ENCODE measurements around the gene DBNL.

Gene DBNL

DNA sequence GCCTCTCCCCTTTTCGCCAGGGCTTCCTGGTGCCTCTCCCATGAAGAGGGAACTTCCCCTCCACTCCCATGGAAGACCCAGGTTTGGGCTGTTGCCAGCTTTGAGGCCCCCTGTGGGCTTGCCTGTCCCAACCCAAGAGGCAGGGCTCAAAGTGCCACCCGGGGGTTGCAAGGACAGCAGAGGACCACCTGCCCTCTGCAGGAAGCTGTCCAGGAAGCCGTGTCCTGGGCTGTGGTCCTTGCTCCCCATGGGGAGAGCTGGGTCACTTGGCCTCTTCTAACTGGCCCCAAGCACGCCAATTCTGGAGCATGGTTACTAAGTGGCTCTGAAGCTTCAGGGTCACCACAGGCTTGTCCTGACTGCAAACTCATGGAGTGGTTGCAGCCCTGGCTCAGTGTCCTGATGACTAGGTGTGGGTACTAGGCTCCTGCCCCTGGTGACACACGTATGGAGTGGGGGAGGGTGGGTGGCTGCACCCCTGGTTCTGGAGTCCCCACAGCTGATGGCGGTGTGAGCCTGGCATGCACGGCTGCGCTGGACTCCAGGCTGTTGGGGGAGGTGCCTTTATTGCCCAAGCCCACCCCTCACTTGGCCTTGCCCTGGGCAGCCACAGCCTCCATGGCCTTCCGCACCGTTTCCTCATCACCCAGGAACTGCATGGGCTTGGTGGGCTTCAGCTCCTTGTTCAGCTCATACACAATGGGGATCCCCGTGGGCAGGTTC, 17.8 kb downstream of the DBNL start:
- Histone ChIP-seq H3K4me3 (ENCODE audit: low read depth, low read length) (no peak overlapping the region), H3K27me3 (no peaks in the 10 kb centered on the region), H3K4me1 (peaks cover 5% of the 10 kb centered on the region), H3K9me3 (no peaks in the 10 kb centered on the region), H3K36me3 (peaks cover 32% of the 10 kb centered on the region)
- TF ChIP-seq, protein P1, sequence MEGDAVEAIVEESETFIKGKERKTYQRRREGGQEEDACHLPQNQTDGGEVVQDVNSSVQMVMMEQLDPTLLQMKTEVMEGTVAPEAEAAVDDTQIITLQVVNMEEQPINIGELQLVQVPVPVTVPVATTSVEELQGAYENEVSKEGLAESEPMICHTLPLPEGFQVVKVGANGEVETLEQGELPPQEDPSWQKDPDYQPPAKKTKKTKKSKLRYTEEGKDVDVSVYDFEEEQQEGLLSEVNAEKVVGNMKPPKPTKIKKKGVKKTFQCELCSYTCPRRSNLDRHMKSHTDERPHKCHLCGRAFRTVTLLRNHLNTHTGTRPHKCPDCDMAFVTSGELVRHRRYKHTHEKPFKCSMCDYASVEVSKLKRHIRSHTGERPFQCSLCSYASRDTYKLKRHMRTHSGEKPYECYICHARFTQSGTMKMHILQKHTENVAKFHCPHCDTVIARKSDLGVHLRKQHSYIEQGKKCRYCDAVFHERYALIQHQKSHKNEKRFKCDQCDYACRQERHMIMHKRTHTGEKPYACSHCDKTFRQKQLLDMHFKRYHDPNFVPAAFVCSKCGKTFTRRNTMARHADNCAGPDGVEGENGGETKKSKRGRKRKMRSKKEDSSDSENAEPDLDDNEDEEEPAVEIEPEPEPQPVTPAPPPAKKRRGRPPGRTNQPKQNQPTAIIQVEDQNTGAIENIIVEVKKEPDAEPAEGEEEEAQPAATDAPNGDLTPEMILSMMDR (IDR thresholded peaks at IDR 0.05; ENCODE audit: low read depth, low read length): no peak
- DNase-seq: peak; percentile 6

DNA sequence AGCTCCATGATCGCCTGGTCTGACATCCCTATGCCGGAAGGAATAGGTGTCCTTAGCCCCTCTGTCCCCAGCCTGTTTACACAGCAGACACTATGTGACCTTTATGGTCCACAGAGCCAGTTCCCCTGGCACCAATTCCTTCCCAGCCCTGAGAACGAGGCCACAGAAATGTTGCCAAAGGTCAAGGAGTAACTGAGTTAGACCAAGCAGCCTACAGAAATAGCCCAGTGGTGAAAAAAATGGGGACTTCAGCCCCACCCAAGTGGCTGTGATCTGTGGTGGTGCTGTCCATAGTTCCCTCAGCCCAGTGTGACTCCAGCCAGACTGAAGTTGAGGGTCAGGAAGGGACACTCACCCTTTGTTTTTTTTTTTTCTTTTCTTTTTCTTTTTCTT, 18.4 kb downstream of the DBNL start:
- Histone ChIP-seq H3K27me3 (no peaks in the 10 kb centered on the region), H3K9me3 (no peaks in the 10 kb centered on the region), H3K36me3 (peaks cover 27% of the 10 kb centered on the region), H3K4me1 (peaks cover 11% of the 10 kb centered on the region), H3K4me3 (ENCODE audit: low read depth, low read length) (no peak overlapping the region)
- TF ChIP-seq, protein P1 (IDR thresholded peaks at IDR 0.05; ENCODE audit: low read depth, low read length): no peak
- DNase-seq: peak; percentile 1

DNA sequence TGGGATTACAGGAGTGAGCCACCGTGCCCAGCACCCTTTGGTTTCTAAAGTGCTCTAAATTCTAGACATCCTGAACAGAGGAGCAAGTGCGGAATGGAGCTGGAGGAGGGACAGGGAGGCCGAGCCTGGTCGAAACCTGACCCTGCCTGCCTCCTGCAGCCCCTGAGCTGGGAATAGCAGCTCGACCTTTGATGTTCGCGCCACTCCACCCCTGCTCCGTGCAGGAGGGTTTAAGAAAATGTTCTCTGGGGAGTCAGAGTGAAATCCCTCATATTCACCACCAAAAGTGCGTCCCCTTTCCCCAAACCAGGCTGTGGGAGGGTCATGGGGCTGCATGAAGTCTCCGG, 19.0 kb downstream of the DBNL start:
- Histone ChIP-seq H3K36me3 (peaks cover 21% of the 10 kb centered on the region), H3K27me3 (no peaks in the 10 kb centered on the region), H3K9me3 (no peaks in the 10 kb centered on the region), H3K4me3 (ENCODE audit: low read depth, low read length) (no peak overlapping the region), H3K4me1 (peaks cover 14% of the 10 kb centered on the region)
- TF ChIP-seq, protein P1 (IDR thresholded peaks at IDR 0.05; ENCODE audit: low read depth, low read length): no peak
- DNase-seq: peak; percentile 5

DNA sequence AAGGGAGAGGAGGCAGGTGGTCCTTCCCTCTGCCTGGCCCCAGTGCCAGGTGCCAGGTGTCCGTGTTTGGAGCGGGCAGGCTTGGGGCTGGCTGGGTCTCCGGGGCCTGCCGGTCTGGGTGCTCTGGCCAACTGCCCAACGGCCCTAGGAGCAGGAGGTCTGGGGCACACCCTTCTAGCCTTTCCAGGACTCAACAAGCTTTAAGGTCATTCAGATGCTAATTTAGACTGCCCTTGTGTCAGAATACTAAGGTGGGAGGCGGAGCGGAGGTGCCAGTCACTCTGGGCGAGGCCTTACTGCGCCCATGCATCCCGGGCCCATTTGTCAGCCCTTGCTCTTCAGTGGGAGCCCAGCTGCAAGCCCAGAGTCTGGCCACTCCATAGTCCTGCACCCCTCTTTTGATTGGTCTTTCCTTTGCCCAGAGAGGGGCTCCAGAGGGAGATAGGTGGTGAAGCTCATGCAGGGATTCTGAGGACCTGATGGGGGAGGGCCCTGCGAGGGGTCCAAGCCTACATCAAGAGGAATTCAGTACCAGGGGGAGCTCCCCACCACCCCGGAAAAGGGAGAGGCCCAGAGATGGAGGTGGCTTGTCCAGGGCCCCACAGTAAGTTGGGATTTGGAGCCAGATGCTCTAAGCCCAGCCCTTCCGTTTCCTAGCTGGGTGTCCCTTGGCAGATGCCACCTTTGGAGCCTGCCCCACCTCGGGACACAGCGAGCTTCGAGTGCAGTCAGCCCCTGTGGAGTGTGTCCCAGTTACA, 19.6 kb downstream of the DBNL start:
- peak; percentile 9 for DNase-seq
- TF ChIP-seq, protein P1 (IDR thresholded peaks at IDR 0.05; ENCODE audit: low read depth, low read length): no peak
- Histone ChIP-seq H3K4me1 (peaks cover 14% of the 10 kb centered on the region), H3K4me3 (ENCODE audit: low read depth, low read length) (peak overlapping the region; percentile 66), H3K9me3 (no peaks in the 10 kb centered on the region), H3K36me3 (peaks cover 15% of the 10 kb centered on the region), H3K27me3 (no peaks in the 10 kb centered on the region)

DNA sequence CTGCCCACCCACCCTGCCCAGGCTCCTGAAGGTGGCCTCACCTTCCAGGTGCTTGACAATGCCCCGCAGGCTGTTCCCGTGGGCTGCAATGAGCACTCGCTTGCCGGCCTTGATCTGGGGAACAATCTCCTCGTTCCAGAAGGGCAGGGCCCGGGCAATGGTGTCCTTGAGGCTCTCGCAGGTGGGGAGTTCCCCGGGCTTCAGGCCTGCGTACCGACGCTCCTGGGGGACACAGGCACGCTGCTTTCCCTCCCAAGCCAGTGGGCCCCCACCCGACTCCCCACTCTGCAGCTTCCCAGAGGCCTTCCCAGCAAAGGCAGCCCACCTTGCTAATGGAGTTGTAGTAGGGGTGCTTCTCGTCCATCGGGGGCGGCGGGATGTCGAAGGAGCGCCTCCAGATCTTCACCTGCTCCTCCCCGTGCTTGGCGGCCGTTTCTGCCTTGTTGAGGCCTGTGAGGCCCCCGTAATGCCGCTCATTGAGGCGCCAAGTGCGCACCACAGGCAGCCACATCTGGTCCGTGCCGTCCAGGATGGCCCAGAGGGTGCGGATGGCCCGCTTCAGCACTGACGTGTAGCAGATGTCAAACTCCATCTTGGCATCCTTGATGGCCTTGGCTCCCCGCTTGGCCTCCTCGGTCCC, 20.4 kb downstream of the DBNL start:
- Histone ChIP-seq H3K4me3 (ENCODE audit: low read depth, low read length) (peak overlapping the region; percentile 66), H3K36me3 (peaks cover 7% of the 10 kb centered on the region), H3K9me3 (no peaks in the 10 kb centered on the region), H3K27me3 (no peaks in the 10 kb centered on the region), H3K4me1 (peaks cover 14% of the 10 kb centered on the region)
- TF ChIP-seq, protein P1 (IDR thresholded peaks at IDR 0.05; ENCODE audit: low read depth, low read length): no peak
- peak; percentile 48 for DNase-seq

Data from BE2C (cell line).